ENCODE results near the gene GNAQ. TPM values are rescaled to one million over a fixed set of nuclear protein-coding genes. Genes with fewer than 3 reads are reported as not detected.

The GNAQ gene
- total and polyA plus RNA-seq, 2 donors (not counting 1 experiment from before 2014, with no cell fraction given) = 0.60 to 1.4 TPM

DNA sequence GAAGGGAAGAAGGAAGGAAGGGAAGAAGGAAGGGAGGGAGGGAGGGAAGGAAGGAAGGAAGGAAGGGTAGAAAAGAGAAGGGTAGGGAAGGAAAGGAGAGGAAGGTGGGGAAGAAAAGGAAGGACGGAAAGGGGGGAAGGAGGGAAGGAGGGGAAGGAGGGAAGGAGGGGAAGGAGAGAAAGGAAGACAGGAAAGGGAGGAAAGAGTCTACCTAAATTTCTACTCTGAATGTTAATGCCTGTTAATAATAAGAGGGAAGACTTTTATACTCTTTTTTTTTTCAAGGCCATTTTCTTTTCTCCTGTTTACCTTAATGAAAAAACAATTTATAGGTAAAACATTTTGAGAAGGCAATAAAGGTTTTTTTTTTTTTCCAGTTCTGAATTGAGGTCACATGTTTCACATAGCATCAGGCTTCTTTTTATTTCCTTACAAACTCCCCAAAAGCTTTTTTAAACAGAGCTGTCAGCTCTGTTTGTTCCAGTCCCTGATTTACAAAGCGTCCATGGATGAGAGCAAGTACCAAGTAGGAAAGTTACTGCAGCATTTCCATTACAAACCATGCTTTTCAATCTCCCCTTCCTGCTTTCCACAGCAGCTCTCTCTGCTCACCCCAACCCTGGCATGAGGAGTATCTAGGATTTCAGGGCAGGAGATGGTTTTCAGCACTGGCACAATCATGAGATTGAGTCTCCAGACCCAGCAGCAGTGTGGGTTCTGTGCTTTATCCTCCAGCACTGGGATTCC lies 173.9 kb downstream of the GNAQ start:
- TF ChIP-seq, protein P1, sequence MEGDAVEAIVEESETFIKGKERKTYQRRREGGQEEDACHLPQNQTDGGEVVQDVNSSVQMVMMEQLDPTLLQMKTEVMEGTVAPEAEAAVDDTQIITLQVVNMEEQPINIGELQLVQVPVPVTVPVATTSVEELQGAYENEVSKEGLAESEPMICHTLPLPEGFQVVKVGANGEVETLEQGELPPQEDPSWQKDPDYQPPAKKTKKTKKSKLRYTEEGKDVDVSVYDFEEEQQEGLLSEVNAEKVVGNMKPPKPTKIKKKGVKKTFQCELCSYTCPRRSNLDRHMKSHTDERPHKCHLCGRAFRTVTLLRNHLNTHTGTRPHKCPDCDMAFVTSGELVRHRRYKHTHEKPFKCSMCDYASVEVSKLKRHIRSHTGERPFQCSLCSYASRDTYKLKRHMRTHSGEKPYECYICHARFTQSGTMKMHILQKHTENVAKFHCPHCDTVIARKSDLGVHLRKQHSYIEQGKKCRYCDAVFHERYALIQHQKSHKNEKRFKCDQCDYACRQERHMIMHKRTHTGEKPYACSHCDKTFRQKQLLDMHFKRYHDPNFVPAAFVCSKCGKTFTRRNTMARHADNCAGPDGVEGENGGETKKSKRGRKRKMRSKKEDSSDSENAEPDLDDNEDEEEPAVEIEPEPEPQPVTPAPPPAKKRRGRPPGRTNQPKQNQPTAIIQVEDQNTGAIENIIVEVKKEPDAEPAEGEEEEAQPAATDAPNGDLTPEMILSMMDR (IDR thresholded peaks at IDR 0.05) = no peak
- Mint-ChIP-seq H3K4me3 (no peak overlapping the region), H3K27me3 (peaks cover 12% of the 10 kb centered on the region), H3K9me3 (ENCODE audit: insufficient read depth) (peaks cover 6% of the 10 kb centered on the region), H3K4me1 (no peaks in the 10 kb centered on the region), H3K27ac (no peak overlapping the region)
- ChIA-PET POLR2A (no interaction called here), CTCF (no interaction called here)
- Histone ChIP-seq H3K4me3 (ENCODE audit: control extremely low read depth in 1 of 5, extremely low read depth in 1 of 5, insufficient read depth in 1 of 5, low read depth in 2 of 5, low read length in 4 of 5) (no peak overlapping the region), H3K4me1 (ENCODE audit: control insufficient read depth in 2 of 2, insufficient read depth in 2 of 2, low read length in 2 of 2) (no peaks in the 10 kb centered on the region), H3K36me3 (replicated peaks in 1 of 2; ENCODE audit: control extremely low read depth in 1 of 2, control insufficient read depth in 1 of 2, extremely low read depth in 1 of 2, insufficient read depth in 2 of 2, low read length in 1 of 2) (no peaks in the 10 kb centered on the region), H3K9ac (ENCODE audit: low read length) (no peak overlapping the region), H3K4me2 (replicated peaks; ENCODE audit: low read depth, low read length, poor library complexity, severe bottlenecking) (no peak overlapping the region), H3K27ac (ENCODE audit: low read length in 2 of 2) (no peak overlapping the region), H3K79me2 (ENCODE audit: control insufficient read depth, insufficient read depth, low read length) (no peaks in the 10 kb centered on the region), H3K27me3 (replicated peaks in 1 of 4; ENCODE audit: control extremely low read depth in 1 of 4, control insufficient read depth in 3 of 4, insufficient read depth in 4 of 4, low read length in 3 of 4) (peaks cover 0 to 3% (median 0%) of the 10 kb centered on the region in 4 experiments), H4K20me1 (ENCODE audit: control insufficient read depth, insufficient read depth, low read length, poor library complexity, severe bottlenecking) (no peaks in the 10 kb centered on the region), H2AFZ (ENCODE audit: insufficient read depth, low read depth, low read length, poor library complexity, severe bottlenecking) (no peak overlapping the region), H3K9me3 (ENCODE audit: control extremely low read depth in 1 of 3, control insufficient read depth in 2 of 3, insufficient read depth in 1 of 3, low read length in 2 of 3) (peaks cover 0 to 14% (median 0%) of the 10 kb centered on the region in 3 donors)
- intact Hi-C loops (cut with micrococcal nuclease) = no loop called here
- DNase-seq (no peak), ATAC-seq (ENCODE audit: low read depth) (no peak)
- no CpG with 5 or more reads among the region's 2 CpGs for WGBS (ENCODE audit: insufficient coverage)

DNA sequence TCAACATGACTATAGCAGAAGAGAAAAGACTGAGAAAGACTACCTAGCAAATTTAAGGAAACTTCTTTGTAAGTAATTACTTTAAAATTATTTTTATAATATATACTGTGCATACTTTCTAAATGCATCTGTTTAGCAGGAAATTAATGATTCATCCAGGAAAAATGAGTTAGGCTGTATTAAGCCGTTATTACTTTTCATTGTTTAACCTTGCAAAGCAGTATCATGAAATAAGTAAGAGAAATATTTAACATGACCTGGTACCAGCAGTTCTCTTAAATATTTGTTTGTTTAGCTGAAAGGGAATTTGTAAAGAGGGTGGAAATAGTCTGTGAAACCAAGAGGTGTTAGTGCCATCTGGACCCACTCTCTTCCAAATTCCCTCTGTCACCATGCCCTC lies 175.0 kb downstream of the GNAQ start:
- ChIA-PET POLR2A (no interaction called here), CTCF (no interaction called here)
- no peak overlapping the region for H3K27ac Mint-ChIP-seq
- no peak overlapping the region for H3K9ac ChIP-seq (ENCODE audit: low read length)
- peaks cover 12% of the 10 kb centered on the region for H3K27me3 Mint-ChIP-seq
- peaks cover 0 to 3% (median 0%) of the 10 kb centered on the region in 4 experiments for H3K27me3 ChIP-seq (replicated peaks in 1 of 4; ENCODE audit: control extremely low read depth in 1 of 4, control insufficient read depth in 3 of 4, insufficient read depth in 4 of 4, low read length in 3 of 4)
- H3K9me3 Mint-ChIP-seq (ENCODE audit: insufficient read depth) = peaks cover 6% of the 10 kb centered on the region
- H3K36me3 ChIP-seq (replicated peaks in 1 of 2; ENCODE audit: control extremely low read depth in 1 of 2, control insufficient read depth in 1 of 2, extremely low read depth in 1 of 2, insufficient read depth in 2 of 2, low read length in 1 of 2) = no peaks in the 10 kb centered on the region
- no peaks in the 10 kb centered on the region for H3K4me1 Mint-ChIP-seq
- H3K4me2 ChIP-seq (replicated peaks; ENCODE audit: low read depth, low read length, poor library complexity, severe bottlenecking) = no peak overlapping the region
- H3K4me1 ChIP-seq (ENCODE audit: control insufficient read depth in 2 of 2, insufficient read depth in 2 of 2, low read length in 2 of 2) = no peaks in the 10 kb centered on the region
- ATAC-seq (ENCODE audit: low read depth) = no peak
- no peaks in the 10 kb centered on the region for H3K79me2 ChIP-seq (ENCODE audit: control insufficient read depth, insufficient read depth, low read length)
- H4K20me1 ChIP-seq (ENCODE audit: control insufficient read depth, insufficient read depth, low read length, poor library complexity, severe bottlenecking) = no peaks in the 10 kb centered on the region
- WGBS (ENCODE audit: insufficient coverage) = no CpG with 5 or more reads among the region's 1 CpG
- intact Hi-C loops (cut with micrococcal nuclease) = no loop called here
- no peak overlapping the region for H3K4me3 Mint-ChIP-seq
- TF ChIP-seq, protein P1 (IDR thresholded peaks at IDR 0.05) = no peak
- no peak for TF ChIP-seq EZH2 (IDR thresholded peaks at IDR 0.05; ENCODE audit: borderline replicate concordance, insufficient read depth, low read depth, low read length, poor library complexity, severe bottlenecking)
- H2AFZ ChIP-seq (ENCODE audit: insufficient read depth, low read depth, low read length, poor library complexity, severe bottlenecking) = no peak overlapping the region
- H3K27ac ChIP-seq (ENCODE audit: low read length in 2 of 2) = no peak overlapping the region
- no peak overlapping the region for H3K4me3 ChIP-seq (ENCODE audit: control extremely low read depth in 1 of 5, extremely low read depth in 1 of 5, insufficient read depth in 1 of 5, low read depth in 2 of 5, low read length in 4 of 5)
- DNase-seq = no peak
- peaks cover 0 to 7% (median 0%) of the 10 kb centered on the region in 3 donors for H3K9me3 ChIP-seq (ENCODE audit: control extremely low read depth in 1 of 3, control insufficient read depth in 2 of 3, insufficient read depth in 1 of 3, low read length in 2 of 3)

Data from B cell (primary cell).